KMS-11 (cell line): ENCODE data around the gene FAM3B.

Experiments
- H2AFZ ChIP-seq: fragments of 200-600 bp; sonication (generic); 2 replicates; pipeline ENCODE4 v1.6.1; 2016; ENCODE audit warnings: antibody characterized with exemption, mixed run types, low read depth
- H3K27ac ChIP-seq: fragments of 200-600 bp; sonication (generic); 2 replicates; pipeline ENCODE4 v1.6.1; 2016; ENCODE audit warnings: mild to moderate bottlenecking, mixed run types
- H3K27me3 ChIP-seq: fragments of 200-600 bp; sonication (generic); 2 replicates; pipeline ENCODE4 v1.6.1; 2017; ENCODE audit warnings: mild to moderate bottlenecking, low read depth, mixed run types, moderate library complexity; ENCODE audit not compliant: insufficient read depth
- H3K36me3 ChIP-seq: fragments of 200-600 bp; sonication (generic); 2 replicates; pipeline ENCODE4 v1.6.1; 2017; ENCODE audit warnings: mild to moderate bottlenecking, mixed run types; ENCODE audit not compliant: insufficient read depth
- H3K4me1 ChIP-seq: fragments of 200-600 bp; sonication (generic); 2 replicates; pipeline ENCODE4 v1.6.1; 2016; ENCODE audit warnings: mild to moderate bottlenecking, low read depth, mixed run types; ENCODE audit not compliant: poor library complexity, severe bottlenecking
- H3K4me2 ChIP-seq: fragments of 200-600 bp; sonication (generic); 2 replicates; pipeline ENCODE4 v1.7.0; 2016; ENCODE audit warnings: mild to moderate bottlenecking, mixed run types
- H3K4me3 ChIP-seq: fragments of 200-600 bp; sonication (generic); IDR thresholded peaks from 2 replicates; pipeline ENCODE4 v1.6.1; 2017; ENCODE audit warnings: low read depth, low read length, mixed read lengths; ENCODE audit not compliant: insufficient read depth
- H3K79me2 ChIP-seq: fragments of 200-600 bp; sonication (generic); 2 replicates; pipeline ENCODE4 v1.6.1; 2016; ENCODE audit warnings: low read depth, mixed run types; ENCODE audit not compliant: insufficient read depth
- H3K9ac ChIP-seq: fragments of 200-600 bp; sonication (generic); 2 replicates; pipeline ENCODE4 v1.6.1; 2016; ENCODE audit warnings: mild to moderate bottlenecking, mixed run types
- H4K20me1 ChIP-seq: fragments of 200-600 bp; sonication (generic); 2 replicates; pipeline ENCODE4 v1.6.1; 2016; ENCODE audit warnings: mild to moderate bottlenecking, mixed run types; ENCODE audit not compliant: insufficient read depth
- TF ChIP-seq, protein P1 (sequence below): fragments of 200-600 bp; sonication (generic); conservative IDR thresholded peaks from 2 replicates; pipeline ENCODE4 v1.6.1; 2017; ENCODE audit warnings: low read depth, mild to moderate bottlenecking, antibody characterized with exemption, low read length, moderate library complexity, mixed read lengths

Gene FAM3B

DNA sequence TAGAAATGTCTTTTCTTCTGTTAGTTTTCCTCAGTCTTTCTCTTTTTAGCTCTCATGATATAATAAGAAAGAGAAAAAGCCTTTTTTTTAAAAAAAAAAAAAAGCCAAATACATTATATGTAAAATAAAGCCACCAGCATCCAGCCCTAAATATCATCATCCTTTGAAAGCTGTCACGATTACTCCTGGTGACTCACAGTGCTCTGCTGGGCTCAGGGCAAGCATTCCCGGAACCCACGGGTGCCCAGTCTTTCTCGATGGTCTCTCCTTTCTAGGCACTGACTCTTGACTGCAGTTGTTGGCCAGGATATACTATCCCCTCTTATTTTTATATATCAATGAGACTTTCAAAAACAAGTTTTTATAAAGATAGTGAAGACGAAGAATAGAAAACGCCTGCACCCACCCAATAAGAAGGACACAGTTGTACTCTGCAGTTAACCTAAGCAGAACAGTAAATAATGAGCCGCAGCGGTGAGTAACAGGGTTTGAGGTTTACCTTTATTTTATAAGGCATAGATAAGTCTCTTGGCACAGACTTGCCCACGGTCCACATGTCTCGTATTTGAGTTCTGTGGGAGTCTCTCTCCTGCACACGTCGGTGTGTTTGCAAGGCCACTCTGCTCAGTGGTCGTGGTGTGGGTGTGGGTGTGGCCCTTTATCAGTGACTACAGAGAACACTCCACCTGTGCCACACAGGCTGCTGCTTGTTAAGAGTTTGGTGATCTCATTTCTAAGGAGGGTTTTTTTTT, 29.5 kb downstream of the FAM3B start:
- no peaks in the 10 kb centered on the region for H4K20me1 ChIP-seq
- no peaks in the 10 kb centered on the region for H3K27me3 ChIP-seq
- no peak overlapping the region for H3K27ac ChIP-seq
- no peaks in the 10 kb centered on the region for H3K4me1 ChIP-seq
- no peak overlapping the region for H2AFZ ChIP-seq
- TF ChIP-seq, protein P1, sequence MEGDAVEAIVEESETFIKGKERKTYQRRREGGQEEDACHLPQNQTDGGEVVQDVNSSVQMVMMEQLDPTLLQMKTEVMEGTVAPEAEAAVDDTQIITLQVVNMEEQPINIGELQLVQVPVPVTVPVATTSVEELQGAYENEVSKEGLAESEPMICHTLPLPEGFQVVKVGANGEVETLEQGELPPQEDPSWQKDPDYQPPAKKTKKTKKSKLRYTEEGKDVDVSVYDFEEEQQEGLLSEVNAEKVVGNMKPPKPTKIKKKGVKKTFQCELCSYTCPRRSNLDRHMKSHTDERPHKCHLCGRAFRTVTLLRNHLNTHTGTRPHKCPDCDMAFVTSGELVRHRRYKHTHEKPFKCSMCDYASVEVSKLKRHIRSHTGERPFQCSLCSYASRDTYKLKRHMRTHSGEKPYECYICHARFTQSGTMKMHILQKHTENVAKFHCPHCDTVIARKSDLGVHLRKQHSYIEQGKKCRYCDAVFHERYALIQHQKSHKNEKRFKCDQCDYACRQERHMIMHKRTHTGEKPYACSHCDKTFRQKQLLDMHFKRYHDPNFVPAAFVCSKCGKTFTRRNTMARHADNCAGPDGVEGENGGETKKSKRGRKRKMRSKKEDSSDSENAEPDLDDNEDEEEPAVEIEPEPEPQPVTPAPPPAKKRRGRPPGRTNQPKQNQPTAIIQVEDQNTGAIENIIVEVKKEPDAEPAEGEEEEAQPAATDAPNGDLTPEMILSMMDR, result no peak
- H3K9ac ChIP-seq, result no peak overlapping the region
- no peaks in the 10 kb centered on the region for H3K36me3 ChIP-seq
- H3K79me2 ChIP-seq, result no peaks in the 10 kb centered on the region
- H3K4me3 ChIP-seq, result no peak overlapping the region
- no peak overlapping the region for H3K4me2 ChIP-seq

DNA sequence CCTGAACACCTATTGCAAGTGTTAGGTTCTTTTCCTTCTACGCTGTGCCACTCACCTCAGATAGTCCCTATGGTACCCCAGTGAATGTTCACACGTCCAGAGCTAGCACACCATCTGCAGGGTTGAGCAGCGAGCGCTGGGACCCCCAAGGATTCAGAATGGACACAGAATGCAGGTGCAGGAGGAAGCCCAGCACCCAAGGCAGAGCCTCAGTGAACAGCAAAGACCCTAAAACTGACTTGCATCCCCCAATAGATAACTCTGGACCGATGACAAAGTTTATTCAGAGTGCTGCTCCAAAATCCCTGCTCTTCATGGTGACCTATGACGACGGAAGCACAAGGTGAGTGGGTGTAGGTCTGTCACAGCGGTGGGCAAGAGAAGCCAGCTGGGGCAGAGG, 30.2 kb downstream of the FAM3B start:
- H3K4me1 ChIP-seq, result no peaks in the 10 kb centered on the region
- H3K36me3 ChIP-seq, result no peaks in the 10 kb centered on the region
- no peak overlapping the region for H3K4me3 ChIP-seq
- no peak overlapping the region for H3K27ac ChIP-seq
- no peak overlapping the region for H3K4me2 ChIP-seq
- H3K79me2 ChIP-seq, result no peaks in the 10 kb centered on the region
- H3K27me3 ChIP-seq, result no peaks in the 10 kb centered on the region
- no peaks in the 10 kb centered on the region for H4K20me1 ChIP-seq
- no peak overlapping the region for H3K9ac ChIP-seq
- H2AFZ ChIP-seq, result no peak overlapping the region
- TF ChIP-seq, protein P1, result no peak

DNA sequence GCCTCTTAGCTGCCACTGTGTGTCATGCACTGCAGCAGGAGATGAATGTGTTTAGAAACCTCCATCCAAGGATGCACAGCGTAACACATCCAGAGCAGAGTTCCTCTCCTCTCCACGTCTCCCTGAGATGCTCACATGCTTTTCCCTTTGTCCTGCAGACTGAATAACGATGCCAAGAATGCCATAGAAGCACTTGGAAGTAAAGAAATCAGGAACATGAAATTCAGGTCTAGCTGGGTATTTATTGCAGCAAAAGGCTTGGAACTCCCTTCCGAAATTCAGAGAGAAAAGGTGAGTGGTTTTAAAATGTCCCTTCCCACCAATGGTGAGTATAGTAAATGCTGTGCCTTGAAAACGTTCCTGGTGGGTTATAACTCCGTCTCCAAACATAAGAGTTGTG, 31.8 kb downstream of the FAM3B start:
- Histone ChIP-seq H3K9ac (no peak overlapping the region), H3K27ac (no peak overlapping the region), H3K79me2 (no peaks in the 10 kb centered on the region), H3K27me3 (no peaks in the 10 kb centered on the region; the same call in 1 of the 2 replicates), H3K4me1 (no peaks in the 10 kb centered on the region), H2AFZ (no peak overlapping the region), H3K4me3 (no peak overlapping the region), H3K4me2 (no peak overlapping the region), H3K36me3 (no peaks in the 10 kb centered on the region), H4K20me1 (no peaks in the 10 kb centered on the region)
- TF ChIP-seq, protein P1, result no peak

DNA sequence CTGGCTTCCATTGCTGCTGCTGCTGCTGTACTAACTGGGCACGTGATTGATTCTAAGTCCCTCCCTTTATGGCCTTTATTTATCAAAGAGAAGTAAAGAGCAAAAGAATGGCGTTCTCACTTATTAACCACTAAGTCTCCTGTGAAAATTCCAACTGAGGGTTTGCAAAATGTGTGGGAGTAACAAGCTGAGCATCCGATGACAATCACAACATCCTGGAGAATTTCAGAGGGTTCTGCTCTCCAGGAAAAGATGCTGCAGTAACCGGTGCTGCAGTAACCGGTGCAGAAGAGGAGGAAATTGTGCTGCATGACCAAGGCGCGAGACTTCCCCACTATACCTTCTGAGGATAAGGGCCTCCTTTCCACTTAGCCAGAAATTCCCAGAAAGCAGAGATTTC, 32.5 kb downstream of the FAM3B start:
- Histone ChIP-seq H3K36me3 (no peaks in the 10 kb centered on the region), H3K79me2 (no peaks in the 10 kb centered on the region), H3K9ac (no peak overlapping the region), H4K20me1 (no peaks in the 10 kb centered on the region), H3K27me3 (no peaks in the 10 kb centered on the region; the same call in 1 of the 2 replicates), H3K4me1 (no peaks in the 10 kb centered on the region), H2AFZ (no peak overlapping the region), H3K4me2 (no peak overlapping the region), H3K27ac (no peak overlapping the region), H3K4me3 (no peak overlapping the region)
- TF ChIP-seq, protein P1, result no peak
